Measurements from ENCODE around the gene RPS6KA2. TPM values are rescaled to one million over a fixed set of nuclear protein-coding genes. Genes with fewer than 3 reads are reported as not detected.
"Not testable (repeated sequence)": the region's sequence is repeated elsewhere in the genome, so short reads cannot be mapped to it uniquely, and the experiment has no call there.

RPS6KA2 gene
- total RNA-seq, 2 donors from 2014 or later, result 78.6 to 131 TPM

- Histone ChIP-seq H3K4me3 (no peak overlapping the region), H3K27me3 (no peaks in the 10 kb centered on the region), H3K27ac (no peak overlapping the region), H3K9me3 (no peaks in the 10 kb centered on the region), H3K4me1 (no peaks in the 10 kb centered on the region), H3K36me3 (peaks cover 32% of the 10 kb centered on the region)
- no peak for DNase-seq (ENCODE audit: low spot score)
- TF ChIP-seq CTCF (IDR thresholded peaks at IDR 0.05), result no peak
Measured at GRCh38 chr6:166529586-166529985, 97.5 kb downstream of the RPS6KA2 start.

- not testable (repeated sequence) for H3K27me3 ChIP-seq; DNase-seq (ENCODE audit: low spot score); H3K27ac ChIP-seq; H3K4me3 ChIP-seq; H3K4me1 ChIP-seq; H3K9me3 ChIP-seq
- H3K36me3 ChIP-seq, result peaks cover 30% of the 10 kb centered on the region
Measured at GRCh38 chr6:166529058-166529457, 98.0 kb downstream of the RPS6KA2 start.

GRCh38 chr6:166527849-166528248 is 99.2 kb downstream of the RPS6KA2 start:
- Histone ChIP-seq H3K9me3 (no peaks in the 10 kb centered on the region), H3K4me1 (no peaks in the 10 kb centered on the region), H3K36me3 (peaks cover 22% of the 10 kb centered on the region), H3K4me3 (no peak overlapping the region), H3K27ac (no peak overlapping the region), H3K27me3 (no peaks in the 10 kb centered on the region)
- DNase-seq (ENCODE audit: low spot score), result no peak
- no peak for TF ChIP-seq CTCF (IDR thresholded peaks at IDR 0.05)

GRCh38 chr6:166526937-166527336 is 100.1 kb downstream of the RPS6KA2 start:
- Histone ChIP-seq H3K27ac (no peak overlapping the region), H3K4me1 (no peaks in the 10 kb centered on the region), H3K9me3 (no peaks in the 10 kb centered on the region), H3K36me3 (peaks cover 25% of the 10 kb centered on the region), H3K4me3 (no peak overlapping the region), H3K27me3 (no peaks in the 10 kb centered on the region)
- no peak for TF ChIP-seq CTCF (IDR thresholded peaks at IDR 0.05)
- DNase-seq (ENCODE audit: low spot score), result no peak

- Histone ChIP-seq H3K9me3 (no peaks in the 10 kb centered on the region), H3K4me3 (no peak overlapping the region), H3K4me1 (no peaks in the 10 kb centered on the region), H3K27ac (no peak overlapping the region), H3K27me3 (no peaks in the 10 kb centered on the region), H3K36me3 (peaks cover 21% of the 10 kb centered on the region)
- TF ChIP-seq CTCF (IDR thresholded peaks at IDR 0.05), result no peak
- DNase-seq (ENCODE audit: low spot score), result no peak
Measured at GRCh38 chr6:166525567-166525966, 101.5 kb downstream of the RPS6KA2 start.

GRCh38 chr6:166523782-166524559 is 103.1 kb downstream of the RPS6KA2 start:
- no peak for TF ChIP-seq CTCF (IDR thresholded peaks at IDR 0.05)

More at GRCh38 chr6:166523782-166524559, 103.1 kb downstream of the RPS6KA2 start:
- Histone ChIP-seq H3K27me3 (no peaks in the 10 kb centered on the region), H3K27ac (no peak overlapping the region), H3K9me3 (no peaks in the 10 kb centered on the region), H3K4me3 (no peak overlapping the region), H3K36me3 (peaks cover 9% of the 10 kb centered on the region), H3K4me1 (no peaks in the 10 kb centered on the region)
- DNase-seq (ENCODE audit: low spot score), result no peak

Data from right atrium auricular region (tissue), 2 donors.